Neural progenitor cell (in vitro differentiated cells): ENCODE data around the gene SLC4A2. TPM values are rescaled to one million over a fixed set of nuclear protein-coding genes. Genes with fewer than 3 reads are reported as not detected.

Experiments used
- DNase-seq: peaks from one replicate; pipeline ENCODE4 v3.0.0-alpha.2; 2016; ENCODE audit warnings: low spot score
- H2AFZ ChIP-seq: fragments of 200-600 bp; sonication (generic); replicated peaks from 2 replicates; pipeline ENCODE4 v1.6.1; 2016; ENCODE audit warnings: antibody characterized with exemption
- H3F3A ChIP-seq: fragments of 200-600 bp; sonication (generic); 2 replicates; pipeline ENCODE4 v1.6.1; 2016; ENCODE audit warnings: antibody characterized with exemption, low read depth
- H3K27ac ChIP-seq: fragments of 200-600 bp; sonication (generic); 2 replicates; pipeline ENCODE4 v1.5.1; 2016; ENCODE audit warnings: mild to moderate bottlenecking
- H3K27me3 ChIP-seq: fragments of 200-600 bp; sonication (generic); 2 replicates; pipeline ENCODE4 v1.6.1; 2016; ENCODE audit warnings: mild to moderate bottlenecking, moderate library complexity
- H3K36me3 ChIP-seq: fragments of 200-600 bp; sonication (generic); 2 replicates; pipeline ENCODE4 v1.5.1; 2016
- H3K4me1 ChIP-seq: fragments of 200-600 bp; sonication (generic); 2 replicates; pipeline ENCODE4 v1.6.1; 2016; ENCODE audit warnings: mixed run types
- H3K4me2 ChIP-seq: fragments of 200-600 bp; sonication (generic); 2 replicates; pipeline ENCODE4 v1.6.1; 2016
- H3K4me3 ChIP-seq: fragments of 200-600 bp; sonication (generic); 2 replicates; pipeline ENCODE4 v1.5.1; 2016
- H3K79me2 ChIP-seq: fragments of 200-600 bp; sonication (generic); 2 replicates; pipeline ENCODE4 v1.6.1; 2016; ENCODE audit warnings: low read depth
- H3K9ac ChIP-seq: fragments of 200-600 bp; sonication (generic); 2 replicates; pipeline ENCODE4 v1.6.1; 2016
- H3K9me3 ChIP-seq: fragments of 200-600 bp; sonication (generic); 2 replicates; pipeline ENCODE4 v1.5.1; 2016; ENCODE audit warnings: low read depth
- H4K20me1 ChIP-seq: fragments of 200-600 bp; sonication (generic); 2 replicates; pipeline ENCODE4 v1.6.1; 2016; ENCODE audit warnings: low read depth
- H3K27ac Mint-ChIP-seq: 3 replicates; pipeline ENCODE4 v1.8.0; 2021; ENCODE audit warnings: mixed read lengths
- H3K27me3 Mint-ChIP-seq: 2 replicates; pipeline ENCODE4 v1.8.0; 2022; ENCODE audit warnings: low read depth, mild to moderate bottlenecking, inconsistent platforms, moderate library complexity, mixed read lengths; ENCODE audit not compliant: insufficient read depth
- H3K36me3 Mint-ChIP-seq: 3 replicates; pipeline ENCODE4 v1.8.0; 2021; ENCODE audit warnings: mixed read lengths
- H3K4me1 Mint-ChIP-seq: 3 replicates; pipeline ENCODE4 v1.8.0; 2021; ENCODE audit warnings: mixed read lengths
- H3K4me3 Mint-ChIP-seq: 3 replicates; pipeline ENCODE4 v1.8.0; 2021; ENCODE audit warnings: mild to moderate bottlenecking, moderate library complexity, mixed read lengths
- H3K9me3 Mint-ChIP-seq: 3 replicates; pipeline ENCODE4 v1.8.0; 2020; ENCODE audit warnings: mixed read lengths
- EZH2 ChIP-seq: fragments of 200-600 bp; sonication (generic); IDR thresholded peaks from 2 replicates; pipeline ENCODE4 v1.6.1; 2017; ENCODE audit warnings: antibody characterized with exemption, mild to moderate bottlenecking, moderate library complexity
- EZH2phosphoT487 ChIP-seq: fragments of 200-600 bp; sonication (generic); IDR thresholded peaks from 2 replicates; pipeline ENCODE4 v1.6.1; 2017; ENCODE audit warnings: antibody characterized with exemption
- total RNA-seq: library from RNA; depleted of rRNA; stranded (reverse); fragments of >200 nt; gene quantifications from 2 replicates; pipeline ENCODE4 v1.2.3, GENCODE V29; 2015; ENCODE audit warnings: low replicate concordance
- TF ChIP-seq, protein P1 (sequence below): fragments of 200-600 bp; sonication (generic); IDR thresholded peaks from 2 replicates; pipeline ENCODE4 v1.5.1; 2017; ENCODE audit warnings: antibody characterized with exemption, mild to moderate bottlenecking

SLC4A2 gene
- total RNA-seq, 1 donor from 2014 or later = 26.1 TPM

DNA sequence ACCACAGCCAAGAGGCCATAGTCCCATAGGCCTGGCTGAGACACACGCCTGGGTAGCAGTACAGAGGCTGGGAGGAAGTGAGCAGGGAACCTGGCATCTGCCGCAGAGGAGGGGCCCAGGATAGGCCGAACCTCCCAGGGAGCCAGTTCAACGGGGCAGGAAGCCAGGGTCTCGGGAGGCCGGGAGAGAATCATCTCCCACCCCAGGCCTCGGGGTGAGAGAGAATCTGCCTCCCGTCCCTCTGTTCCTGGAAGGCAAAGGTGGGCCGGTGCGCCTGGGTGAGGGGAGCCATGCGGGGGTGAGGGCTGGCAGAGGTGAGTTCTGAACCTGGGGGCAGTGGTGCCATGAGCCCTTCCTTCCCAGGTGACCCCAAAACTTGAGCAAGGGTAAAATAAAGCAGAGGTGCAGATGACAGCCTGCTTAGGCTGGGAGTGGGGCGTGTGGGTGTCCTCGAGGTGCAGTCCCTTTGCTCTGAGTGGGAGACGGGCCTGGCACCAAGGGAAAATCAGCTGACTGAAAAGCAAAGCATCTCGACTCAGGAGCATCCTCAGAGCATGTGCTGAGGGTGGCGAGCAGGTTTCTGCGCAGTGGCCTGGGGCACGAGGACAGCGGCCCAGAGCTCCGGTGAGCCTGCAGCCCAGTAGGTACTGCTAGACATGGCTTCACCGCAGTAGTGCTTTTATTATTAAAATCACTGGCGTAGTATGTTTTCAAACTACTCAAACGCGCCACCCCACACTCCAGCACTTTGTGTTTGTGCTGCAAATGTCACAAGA is 42.4 kb downstream of the SLC4A2 start:
- H3K4me1 ChIP-seq = peaks cover 12% of the 10 kb centered on the region
- H3K27me3 ChIP-seq = peaks cover 7% of the 10 kb centered on the region
- H3K36me3 ChIP-seq = no peaks in the 10 kb centered on the region
- peaks cover 8% of the 10 kb centered on the region for H3K36me3 Mint-ChIP-seq
- no peaks in the 10 kb centered on the region for H3F3A ChIP-seq
- no peak overlapping the region for H3K4me3 ChIP-seq
- no peak overlapping the region for H2AFZ ChIP-seq
- H3K9ac ChIP-seq = no peak overlapping the region
- no peaks in the 10 kb centered on the region for H3K9me3 ChIP-seq
- H3K4me3 Mint-ChIP-seq = no peak overlapping the region
- no peaks in the 10 kb centered on the region for H3K4me1 Mint-ChIP-seq
- H3K4me2 ChIP-seq = no peak overlapping the region
- peaks cover 2% of the 10 kb centered on the region for H3K27me3 Mint-ChIP-seq
- TF ChIP-seq, protein P1, sequence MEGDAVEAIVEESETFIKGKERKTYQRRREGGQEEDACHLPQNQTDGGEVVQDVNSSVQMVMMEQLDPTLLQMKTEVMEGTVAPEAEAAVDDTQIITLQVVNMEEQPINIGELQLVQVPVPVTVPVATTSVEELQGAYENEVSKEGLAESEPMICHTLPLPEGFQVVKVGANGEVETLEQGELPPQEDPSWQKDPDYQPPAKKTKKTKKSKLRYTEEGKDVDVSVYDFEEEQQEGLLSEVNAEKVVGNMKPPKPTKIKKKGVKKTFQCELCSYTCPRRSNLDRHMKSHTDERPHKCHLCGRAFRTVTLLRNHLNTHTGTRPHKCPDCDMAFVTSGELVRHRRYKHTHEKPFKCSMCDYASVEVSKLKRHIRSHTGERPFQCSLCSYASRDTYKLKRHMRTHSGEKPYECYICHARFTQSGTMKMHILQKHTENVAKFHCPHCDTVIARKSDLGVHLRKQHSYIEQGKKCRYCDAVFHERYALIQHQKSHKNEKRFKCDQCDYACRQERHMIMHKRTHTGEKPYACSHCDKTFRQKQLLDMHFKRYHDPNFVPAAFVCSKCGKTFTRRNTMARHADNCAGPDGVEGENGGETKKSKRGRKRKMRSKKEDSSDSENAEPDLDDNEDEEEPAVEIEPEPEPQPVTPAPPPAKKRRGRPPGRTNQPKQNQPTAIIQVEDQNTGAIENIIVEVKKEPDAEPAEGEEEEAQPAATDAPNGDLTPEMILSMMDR = no peak
- TF ChIP-seq EZH2phosphoT487 (no peak), EZH2 (no peak)
- peak overlapping the region; percentile 46 for H3K27ac Mint-ChIP-seq
- peaks cover 63% of the 10 kb centered on the region for H3K79me2 ChIP-seq
- DNase-seq = no peak
- H3K27ac ChIP-seq = no peak overlapping the region
- peaks cover 65% of the 10 kb centered on the region for H4K20me1 ChIP-seq
- no peaks in the 10 kb centered on the region for H3K9me3 Mint-ChIP-seq

DNA sequence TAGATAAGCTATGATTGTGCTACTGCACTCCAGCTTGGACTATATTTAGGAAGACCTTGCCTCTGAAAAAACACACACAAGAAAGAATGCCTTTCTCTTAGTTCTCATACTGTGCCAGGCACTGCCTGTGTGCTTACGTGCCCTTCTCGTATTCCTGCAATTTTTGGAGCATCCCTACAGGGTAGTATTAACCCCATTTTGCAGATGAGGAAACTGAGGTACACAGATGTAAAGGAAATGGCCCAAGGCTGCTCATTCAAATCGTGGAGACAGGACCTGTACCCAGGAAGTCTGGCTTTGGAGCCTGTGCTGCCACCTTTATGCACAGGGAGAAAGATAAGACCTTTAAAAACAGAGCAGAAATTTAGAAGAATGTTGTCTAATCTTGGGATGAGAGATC is 43.6 kb downstream of the SLC4A2 start:
- no peaks in the 10 kb centered on the region for H3K36me3 ChIP-seq
- DNase-seq = no peak
- H3K9me3 ChIP-seq = no peaks in the 10 kb centered on the region
- no peak overlapping the region for H3K27ac Mint-ChIP-seq
- H3F3A ChIP-seq = no peaks in the 10 kb centered on the region
- peaks cover 3% of the 10 kb centered on the region for H3K36me3 Mint-ChIP-seq
- peaks cover 7% of the 10 kb centered on the region for H3K27me3 ChIP-seq
- TF ChIP-seq EZH2 (no peak), EZH2phosphoT487 (no peak)
- TF ChIP-seq, protein P1 = no peak
- H3K4me3 ChIP-seq = no peak overlapping the region
- no peak overlapping the region for H2AFZ ChIP-seq
- no peaks in the 10 kb centered on the region for H3K27me3 Mint-ChIP-seq
- H3K4me1 ChIP-seq = peaks cover 12% of the 10 kb centered on the region
- H3K4me3 Mint-ChIP-seq = no peak overlapping the region
- peaks cover 72% of the 10 kb centered on the region for H4K20me1 ChIP-seq
- no peak overlapping the region for H3K4me2 ChIP-seq
- no peak overlapping the region for H3K27ac ChIP-seq
- no peaks in the 10 kb centered on the region for H3K9me3 Mint-ChIP-seq
- H3K79me2 ChIP-seq = peaks cover 54% of the 10 kb centered on the region
- no peaks in the 10 kb centered on the region for H3K4me1 Mint-ChIP-seq
- H3K9ac ChIP-seq = no peak overlapping the region

DNA sequence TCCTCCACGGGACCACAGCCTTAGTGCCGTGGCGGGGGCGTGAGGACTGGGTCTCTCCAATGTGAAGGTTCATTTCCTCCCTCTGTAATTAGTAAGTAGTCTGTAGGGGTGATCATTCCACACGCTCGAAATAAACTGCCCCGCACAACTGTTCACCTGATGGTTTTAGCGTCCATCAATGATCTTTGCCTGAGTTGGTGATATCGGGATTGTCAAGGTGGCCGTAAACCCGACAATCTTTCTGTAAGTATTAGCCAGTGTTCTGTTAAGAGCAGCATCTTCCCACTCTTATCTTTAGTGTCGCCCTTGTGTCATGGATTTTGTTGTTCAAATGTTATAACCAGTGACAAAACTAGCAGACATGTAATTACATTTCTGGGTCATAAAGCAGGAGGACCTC is 44.6 kb downstream of the SLC4A2 start:
- Histone ChIP-seq H3K4me1 (peaks cover 12% of the 10 kb centered on the region), H3K4me3 (no peak overlapping the region), H3K4me2 (peak overlapping the region; percentile 29), H3K27ac (no peak overlapping the region), H3F3A (no peaks in the 10 kb centered on the region), H3K27me3 (peaks cover 7% of the 10 kb centered on the region), H3K9me3 (no peaks in the 10 kb centered on the region), H3K79me2 (peaks cover 45% of the 10 kb centered on the region), H4K20me1 (peaks cover 79% of the 10 kb centered on the region), H3K9ac (no peak overlapping the region), H2AFZ (no peak overlapping the region), H3K36me3 (no peaks in the 10 kb centered on the region)
- Mint-ChIP-seq H3K9me3 (no peaks in the 10 kb centered on the region), H3K4me3 (no peak overlapping the region), H3K36me3 (peaks cover 3% of the 10 kb centered on the region), H3K27me3 (no peaks in the 10 kb centered on the region), H3K27ac (no peak overlapping the region), H3K4me1 (no peaks in the 10 kb centered on the region)
- no peak for DNase-seq
- TF ChIP-seq EZH2 (no peak), EZH2phosphoT487 (no peak)
- TF ChIP-seq, protein P1 = no peak
